MCF 10A (cell line): ENCODE measurements around the gene FRY. TPM values are rescaled to one million over a fixed set of nuclear protein-coding genes. Genes with fewer than 3 reads are reported as not detected.

ENCODE experiments used
- BruUV-seq: library from RNA; stranded (reverse); fragments of 400-500 nt; replicated peaks from 2 replicates; lab custom pipeline; 2021; lab: Mats Ljungman, UMichigan
- CTCF ChIA-PET: fragments of 300-600 bp; sonication (Branson Sonifier 250); formaldehyde crosslinking; extraction: SDS; loops from one replicate; lab custom pipeline; 2021; ENCODE audit warnings: antibody characterized with exemption, inconsistent platforms; lab: Yijun Ruan, JAX
- POLR2A ChIA-PET: fragments of 300-600, 350-650 bp; sonication (Branson Sonifier 250); formaldehyde crosslinking; extraction: SDS; loops from one replicate; lab custom pipeline; 2020; ENCODE audit warnings: antibody characterized with exemption, inconsistent platforms; lab: Yijun Ruan, JAX
- DNase-seq: peaks from one replicate; pipeline ENCODE4 v3.0.0-alpha.2; 2018; ENCODE audit not compliant: unreplicated experiment
- H3K27ac Mint-ChIP-seq: one replicate; pipeline ENCODE4 v1.8.0; 2022; ENCODE audit warnings: mild to moderate bottlenecking, low read depth, mixed read lengths; ENCODE audit not compliant: unreplicated experiment
- H3K27me3 Mint-ChIP-seq: one replicate; pipeline ENCODE4 v1.8.0; 2022; ENCODE audit warnings: mixed read lengths; ENCODE audit not compliant: insufficient read depth, unreplicated experiment
- H3K36me3 Mint-ChIP-seq: one replicate; pipeline ENCODE4 v1.8.0; 2022; ENCODE audit warnings: mild to moderate bottlenecking, moderate library complexity, mixed read lengths; ENCODE audit not compliant: insufficient read depth, unreplicated experiment
- H3K4me1 Mint-ChIP-seq: one replicate; pipeline ENCODE4 v1.8.0; 2022; ENCODE audit warnings: mixed read lengths; ENCODE audit not compliant: insufficient read depth, unreplicated experiment
- H3K4me3 Mint-ChIP-seq: one replicate; pipeline ENCODE4 v1.8.0; 2022; ENCODE audit warnings: mild to moderate bottlenecking, moderate library complexity, mixed read lengths; ENCODE audit not compliant: unreplicated experiment
- H3K9me3 Mint-ChIP-seq: one replicate; pipeline ENCODE4 v1.8.0; 2022; ENCODE audit warnings: mixed read lengths; ENCODE audit not compliant: unreplicated experiment
- intact Hi-C: fragments of 100-400 bp; cut with micrococcal nuclease; formaldehyde crosslinking; loops from 2 replicates; pipeline ENCODE4 v1.14.1; 2022
- total RNA-seq: library from RNA; stranded (reverse); gene quantifications from 2 replicates; pipeline ENCODE4 v1.2.3, GENCODE V29; 2022
- TF ChIP-seq, protein P1 (sequence below): fragments of 200-600 bp; IDR thresholded peaks from one replicate; pipeline ENCODE4 v1.8.0; 2022; ENCODE audit warnings: antibody characterized with exemption, mild to moderate bottlenecking; ENCODE audit not compliant: unreplicated experiment

Gene FRY
- total RNA-seq, 1 experiment from 2014 or later = 8.9 TPM

GRCh38 chr13:32068255-32068654 lies 36.7 kb downstream of the FRY start:
- Mint-ChIP-seq H3K36me3 (no peaks in the 10 kb centered on the region), H3K9me3 (no peaks in the 10 kb centered on the region), H3K4me1 (no peaks in the 10 kb centered on the region), H3K27ac (no peak overlapping the region), H3K4me3 (no peak overlapping the region), H3K27me3 (no peaks in the 10 kb centered on the region)
- no peak for DNase-seq
- POLR2A ChIA-PET = no interaction called here
- BruUV-seq = no TSS peak
- CTCF ChIA-PET = no interaction called here
- intact Hi-C loops = no loop called here
- TF ChIP-seq, protein P1, sequence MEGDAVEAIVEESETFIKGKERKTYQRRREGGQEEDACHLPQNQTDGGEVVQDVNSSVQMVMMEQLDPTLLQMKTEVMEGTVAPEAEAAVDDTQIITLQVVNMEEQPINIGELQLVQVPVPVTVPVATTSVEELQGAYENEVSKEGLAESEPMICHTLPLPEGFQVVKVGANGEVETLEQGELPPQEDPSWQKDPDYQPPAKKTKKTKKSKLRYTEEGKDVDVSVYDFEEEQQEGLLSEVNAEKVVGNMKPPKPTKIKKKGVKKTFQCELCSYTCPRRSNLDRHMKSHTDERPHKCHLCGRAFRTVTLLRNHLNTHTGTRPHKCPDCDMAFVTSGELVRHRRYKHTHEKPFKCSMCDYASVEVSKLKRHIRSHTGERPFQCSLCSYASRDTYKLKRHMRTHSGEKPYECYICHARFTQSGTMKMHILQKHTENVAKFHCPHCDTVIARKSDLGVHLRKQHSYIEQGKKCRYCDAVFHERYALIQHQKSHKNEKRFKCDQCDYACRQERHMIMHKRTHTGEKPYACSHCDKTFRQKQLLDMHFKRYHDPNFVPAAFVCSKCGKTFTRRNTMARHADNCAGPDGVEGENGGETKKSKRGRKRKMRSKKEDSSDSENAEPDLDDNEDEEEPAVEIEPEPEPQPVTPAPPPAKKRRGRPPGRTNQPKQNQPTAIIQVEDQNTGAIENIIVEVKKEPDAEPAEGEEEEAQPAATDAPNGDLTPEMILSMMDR = no peak

DNA sequence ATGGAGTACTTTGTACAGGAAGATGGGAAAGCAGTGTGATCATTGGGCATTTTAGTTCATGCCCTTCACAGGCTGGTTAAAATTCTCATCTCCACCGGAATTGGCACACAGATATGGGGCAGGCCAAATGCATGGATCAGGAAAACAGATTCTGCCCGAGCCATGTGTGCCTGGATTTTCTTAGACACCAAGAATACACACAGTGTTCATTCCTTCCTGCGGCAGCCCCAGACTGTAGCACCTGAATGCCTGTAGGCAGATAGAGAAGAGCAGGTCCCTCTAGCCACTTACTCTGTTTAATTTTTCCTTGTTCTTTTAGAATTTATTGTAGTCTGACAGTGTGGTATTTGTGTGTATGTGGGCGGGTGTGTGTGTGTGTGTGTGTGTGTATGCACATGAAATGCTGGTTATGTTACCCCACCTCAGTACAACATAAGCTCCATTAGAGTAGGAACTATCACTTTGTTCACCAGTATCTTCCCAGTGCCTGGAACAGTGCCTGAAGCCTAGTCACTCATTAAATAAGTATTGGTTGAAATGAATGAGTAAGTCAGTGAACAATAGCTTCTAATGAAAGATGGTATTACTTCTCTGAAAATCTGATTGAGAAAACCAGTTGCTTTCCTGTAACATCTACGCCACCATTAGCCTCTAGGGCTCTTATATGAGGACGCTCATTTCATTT lies 41.7 kb downstream of the FRY start:
- no peaks in the 10 kb centered on the region for H3K27me3 Mint-ChIP-seq
- H3K4me1 Mint-ChIP-seq = no peaks in the 10 kb centered on the region
- CTCF ChIA-PET = interaction anchor here (0.6 to 0.9 kb wide), 2 partner anchors 10 to 1066 kb away, joined by 3 to 4 read pairs; no protein-coding TSS in a partner anchor
- no peak overlapping the region for H3K4me3 Mint-ChIP-seq
- no peaks in the 10 kb centered on the region for H3K9me3 Mint-ChIP-seq
- POLR2A ChIA-PET = interaction anchor here (0.5 to 1.7 kb wide), 2 partner anchors 93 to 664 kb away, joined by 3 to 4 read pairs; no protein-coding TSS in a partner anchor
- BruUV-seq = no TSS peak
- intact Hi-C loops = no loop called here
- no peak overlapping the region for H3K27ac Mint-ChIP-seq
- no peak for DNase-seq
- TF ChIP-seq, protein P1 = no peak
- H3K36me3 Mint-ChIP-seq = no peaks in the 10 kb centered on the region

- Mint-ChIP-seq H3K36me3 (no peaks in the 10 kb centered on the region), H3K4me3 (no peak overlapping the region), H3K9me3 (no peaks in the 10 kb centered on the region), H3K4me1 (no peaks in the 10 kb centered on the region), H3K27ac (no peak overlapping the region), H3K27me3 (no peaks in the 10 kb centered on the region)
- TF ChIP-seq, protein P1 = no peak
- DNase-seq = no peak
- CTCF ChIA-PET = no interaction called here
- intact Hi-C loops = no loop called here
- POLR2A ChIA-PET = no interaction called here
- no TSS peak for BruUV-seq
Measured at GRCh38 chr13:32075170-32075851, 43.7 kb downstream of the FRY start.

- Mint-ChIP-seq H3K4me1 (no peaks in the 10 kb centered on the region), H3K27me3 (no peaks in the 10 kb centered on the region), H3K4me3 (no peak overlapping the region), H3K9me3 (no peaks in the 10 kb centered on the region), H3K36me3 (no peaks in the 10 kb centered on the region), H3K27ac (no peak overlapping the region)
- ChIA-PET CTCF (no interaction called here), POLR2A (interaction anchor here (1.4 kb wide), 1 partner anchor 10 kb away, joined by 3 read pairs; no protein-coding TSS in a partner anchor)
- no peak for DNase-seq
- TF ChIP-seq, protein P1 = no peak
- BruUV-seq = no TSS peak
- intact Hi-C loops = no loop called here
Measured at GRCh38 chr13:32079587-32079986, 48.0 kb downstream of the FRY start.
